Stimulated activated naive CD8-positive, alpha-beta T cell treated with anti-CD3 and anti-CD28 coated beads, Interleukin-15, amount 100 ng/mL, for 72 hours (primary cell): ENCODE results near the gene TIMM44.
"Not testable (repeated sequence)": the region's sequence is repeated elsewhere in the genome, so short reads cannot be mapped to it uniquely, and the experiment has no call there.

Experiments
- ATAC-seq: fragments of 150-1000 bp; cut with Tn5 transposase; 2 replicates; pipeline ENCODE4 v1.10.0; 2021; ENCODE audit warnings: mild to moderate bottlenecking, moderate library complexity
- DNase-seq, 2 donors: peaks; one replicate each; pipeline ENCODE4 v3.0.0; 2021 to 2022
- H3K27ac Mint-ChIP-seq, 2 donors: one replicate each; pipeline ENCODE4 v1.8.0; 2022; ENCODE audit warnings: mild to moderate bottlenecking in 2 of 2, mixed read lengths in 2 of 2, moderate library complexity in 2 of 2
- H3K27me3 Mint-ChIP-seq: one replicate; pipeline ENCODE4 v1.8.0; 2022; ENCODE audit warnings: mixed read lengths
- H3K4me1 Mint-ChIP-seq: one replicate; pipeline ENCODE4 v1.8.0; 2022; ENCODE audit warnings: mild to moderate bottlenecking, mixed read lengths
- H3K4me3 Mint-ChIP-seq, 2 donors: one replicate each; pipeline ENCODE4 v1.8.0; 2022; ENCODE audit warnings: mild to moderate bottlenecking in 2 of 2, mixed read lengths in 2 of 2, moderate library complexity in 1 of 2
- H3K9me3 Mint-ChIP-seq, 2 donors: one replicate each; pipeline ENCODE4 v1.8.0; 2022; ENCODE audit warnings: mixed read lengths in 2 of 2

The TIMM44 gene

GRCh38 chr19:7925171-7925851 lies 18.2 kb downstream of the TIMM44 start:
- no peaks in the 10 kb centered on the region for H3K9me3 Mint-ChIP-seq
- H3K27me3 Mint-ChIP-seq: no peaks in the 10 kb centered on the region
- peak; percentile 62 for ATAC-seq
- peaks cover 71% of the 10 kb centered on the region for H3K4me1 Mint-ChIP-seq
- DNase-seq: peak; percentile 85 to 87
- peak overlapping the region in 1 of 2 donors; percentile 96 for H3K27ac Mint-ChIP-seq
- H3K4me3 Mint-ChIP-seq: peak overlapping the region; percentile 78 to 82

- Mint-ChIP-seq H3K27ac (no peak overlapping the region), H3K4me1 (peaks cover 71% of the 10 kb centered on the region), H3K4me3 (peak overlapping the region in 1 of 2 donors; percentile 46), H3K9me3 (no peaks in the 10 kb centered on the region), H3K27me3 (peaks cover 4% of the 10 kb centered on the region)
- ATAC-seq (no peak), DNase-seq (no peak)
Observed at GRCh38 chr19:7924651-7925170, 18.8 kb downstream of the TIMM44 start.

GRCh38 chr19:7924241-7924640 lies 19.2 kb downstream of the TIMM44 start:
- Mint-ChIP-seq H3K4me1 (peaks cover 71% of the 10 kb centered on the region), H3K27ac (peak overlapping the region; percentile 54 to 65), H3K9me3 (no peaks in the 10 kb centered on the region), H3K27me3 (peaks cover 9% of the 10 kb centered on the region), H3K4me3 (peak overlapping the region; percentile 24 to 44)
- DNase-seq (no peak), ATAC-seq (no peak)

GRCh38 chr19:7923295-7924191 lies 19.9 kb downstream of the TIMM44 start:
- DNase-seq (no peak), ATAC-seq (no peak)
- Mint-ChIP-seq H3K4me1 (peaks cover 71% of the 10 kb centered on the region), H3K27ac (no peak overlapping the region), H3K27me3 (peaks cover 16% of the 10 kb centered on the region), H3K4me3 (no peak overlapping the region), H3K9me3 (no peaks in the 10 kb centered on the region)

- DNase-seq (no peak), ATAC-seq (no peak)
- Mint-ChIP-seq H3K4me1 (peaks cover 71% of the 10 kb centered on the region), H3K27ac (no peak overlapping the region), H3K9me3 (no peaks in the 10 kb centered on the region), H3K4me3 (no peak overlapping the region), H3K27me3 (peaks cover 23% of the 10 kb centered on the region)
Observed at GRCh38 chr19:7922836-7923195, 20.6 kb downstream of the TIMM44 start.

- H3K4me3 Mint-ChIP-seq: peak overlapping the region in 1 of 2 donors; percentile 44
- peak overlapping the region in 1 of 2 donors; percentile 54 for H3K27ac Mint-ChIP-seq
- no peak for ATAC-seq
- no peaks in the 10 kb centered on the region for H3K9me3 Mint-ChIP-seq
- H3K27me3 Mint-ChIP-seq: peaks cover 29% of the 10 kb centered on the region
- peaks cover 73% of the 10 kb centered on the region for H3K4me1 Mint-ChIP-seq
- DNase-seq: no peak
Observed at GRCh38 chr19:7921967-7922835, 21.3 kb downstream of the TIMM44 start.

GRCh38 chr19:7921302-7921966 lies 22.0 kb downstream of the TIMM44 start:
- ATAC-seq (no peak), DNase-seq (no peak)
- H3K27me3 Mint-ChIP-seq: peaks cover 36% of the 10 kb centered on the region
- peak overlapping the region; percentile 84 to 93 for H3K4me3 Mint-ChIP-seq
- H3K9me3 Mint-ChIP-seq: no peaks in the 10 kb centered on the region
- H3K27ac Mint-ChIP-seq: peak overlapping the region in 1 of 2 donors; percentile 67
- peaks cover 74% of the 10 kb centered on the region for H3K4me1 Mint-ChIP-seq

GRCh38 chr19:7920519-7921301 lies 22.8 kb downstream of the TIMM44 start:
- peaks cover 75% of the 10 kb centered on the region for H3K4me1 Mint-ChIP-seq
- peaks cover 41% of the 10 kb centered on the region for H3K27me3 Mint-ChIP-seq
- DNase-seq (peak; percentile 95 to 96), ATAC-seq (peak; percentile 47)
- H3K27ac Mint-ChIP-seq: peak overlapping the region; percentile 64 to 89
- H3K9me3 Mint-ChIP-seq: no peaks in the 10 kb centered on the region
- peak overlapping the region; percentile 84 to 93 for H3K4me3 Mint-ChIP-seq

GRCh38 chr19:7919610-7920518 lies 23.6 kb downstream of the TIMM44 start, which contains the start of gene SNAPC2:
Gene SNAPC2 (plus strand): TSS chr19:7920338. CDS start chr19:7920367, 29 bp downstream.
- H3K27ac Mint-ChIP-seq: peak within 1 kb of the TSS; percentile 64 to 89
- DNase-seq (peak; percentile 98), ATAC-seq (peak; percentile 74)
- peak within 1 kb of the TSS; percentile 84 to 93 for H3K4me3 Mint-ChIP-seq
- no peaks in the 10 kb centered on the region for H3K9me3 Mint-ChIP-seq
- H3K4me1 Mint-ChIP-seq: peaks cover 77% of the 10 kb centered on the region
- H3K27me3 Mint-ChIP-seq: peaks cover 49% of the 10 kb centered on the region

GRCh38 chr19:7918615-7919421 lies 24.6 kb downstream of the TIMM44 start:
- ATAC-seq (no peak), DNase-seq (no peak)
- H3K27me3 Mint-ChIP-seq: peaks cover 53% of the 10 kb centered on the region
- H3K4me1 Mint-ChIP-seq: peaks cover 67% of the 10 kb centered on the region
- no peak overlapping the region for H3K27ac Mint-ChIP-seq
- H3K4me3 Mint-ChIP-seq: peak overlapping the region; percentile 84 to 93
- no peaks in the 10 kb centered on the region for H3K9me3 Mint-ChIP-seq

- H3K27ac Mint-ChIP-seq: peak overlapping the region in 1 of 2 donors; percentile 61
Observed at GRCh38 chr19:7918062-7918614, 25.3 kb downstream of the TIMM44 start.

More at GRCh38 chr19:7918062-7918614, 25.3 kb downstream of the TIMM44 start:
- H3K9me3 Mint-ChIP-seq, DNase-seq, ATAC-seq: not testable (repeated sequence)
- Mint-ChIP-seq H3K4me1 (peaks cover 64% of the 10 kb centered on the region), H3K27me3 (peaks cover 53% of the 10 kb centered on the region), H3K4me3 (peak overlapping the region; percentile 68 to 82)
